ENCODE data around the gene RFX6. TPM values are rescaled to one million over a fixed set of nuclear protein-coding genes. Genes with fewer than 3 reads are reported as not detected.
A peak's percentile ranks its signal among the peaks of the same experiment; 100 is the strongest.

Gene RFX6
- total RNA-seq, 1 experiment from 2014 or later: not detected

GRCh38 chr6:116931456-116931855, 54.4 kb downstream of the RFX6 start:
- DNase-seq: no peak
- H3K4me3 ChIP-seq (ENCODE audit: insufficient read depth, low read depth, low read length): no peak overlapping the region
- no peaks in the 10 kb centered on the region for H3K36me3 ChIP-seq (replicated peaks; ENCODE audit: control insufficient read depth, insufficient read depth, low read length)

DNA sequence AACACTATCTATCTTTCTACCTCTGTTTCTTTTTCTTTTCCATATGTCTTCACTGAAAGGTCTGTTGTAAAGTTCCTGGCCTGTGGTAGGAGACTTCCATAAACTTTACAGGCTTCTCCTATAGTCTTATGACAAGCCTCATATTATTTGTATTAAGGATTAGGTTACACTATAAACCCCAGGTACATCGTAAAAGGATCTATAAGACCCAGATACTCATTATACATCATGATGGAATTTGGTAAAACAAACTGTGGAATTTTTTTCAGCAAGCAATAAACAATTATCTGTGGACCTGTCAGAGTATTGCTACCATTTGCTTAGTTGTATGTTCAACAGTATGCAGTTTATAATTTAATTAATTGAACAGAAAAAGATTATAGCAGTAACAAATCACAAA, 55.5 kb downstream of the RFX6 start:
- Histone ChIP-seq H3K27me3 (ENCODE audit: control insufficient read depth, insufficient read depth, low read length) (no peaks in the 10 kb centered on the region), H3K4me3 (ENCODE audit: insufficient read depth, low read depth, low read length) (no peak overlapping the region), H3K36me3 (replicated peaks; ENCODE audit: control insufficient read depth, insufficient read depth, low read length) (no peaks in the 10 kb centered on the region)
- no peak for DNase-seq

More at GRCh38 chr6:116931456-116931855, 54.4 kb downstream of the RFX6 start:
- no peaks in the 10 kb centered on the region for H3K27me3 ChIP-seq (ENCODE audit: control insufficient read depth, insufficient read depth, low read length)

GRCh38 chr6:116933485-116933884, 56.4 kb downstream of the RFX6 start:
- Histone ChIP-seq H3K27me3 (ENCODE audit: control insufficient read depth, insufficient read depth, low read length) (no peaks in the 10 kb centered on the region), H3K4me3 (ENCODE audit: insufficient read depth, low read depth, low read length) (no peak overlapping the region), H3K36me3 (replicated peaks; ENCODE audit: control insufficient read depth, insufficient read depth, low read length) (no peaks in the 10 kb centered on the region)
- DNase-seq: no peak

GRCh38 chr6:116938305-116938704, 61.3 kb downstream of the RFX6 start:
- Histone ChIP-seq H3K4me3 (ENCODE audit: insufficient read depth, low read depth, low read length) (no peak overlapping the region), H3K36me3 (replicated peaks; ENCODE audit: control insufficient read depth, insufficient read depth, low read length) (no peaks in the 10 kb centered on the region), H3K27me3 (ENCODE audit: control insufficient read depth, insufficient read depth, low read length) (no peaks in the 10 kb centered on the region)
- DNase-seq: no peak

GRCh38 chr6:116941727-116942126, 64.7 kb downstream of the RFX6 start:
- Histone ChIP-seq H3K36me3 (replicated peaks; ENCODE audit: control insufficient read depth, insufficient read depth, low read length) (no peaks in the 10 kb centered on the region), H3K27me3 (ENCODE audit: control insufficient read depth, insufficient read depth, low read length) (no peaks in the 10 kb centered on the region), H3K4me3 (ENCODE audit: insufficient read depth, low read depth, low read length) (no peak overlapping the region)
- peak; percentile 9 for DNase-seq

GRCh38 chr6:116945809-116946208, 68.8 kb downstream of the RFX6 start:
- Histone ChIP-seq H3K27me3 (ENCODE audit: control insufficient read depth, insufficient read depth, low read length) (no peaks in the 10 kb centered on the region), H3K4me3 (ENCODE audit: insufficient read depth, low read depth, low read length) (no peak overlapping the region), H3K36me3 (replicated peaks; ENCODE audit: control insufficient read depth, insufficient read depth, low read length) (no peaks in the 10 kb centered on the region)
- DNase-seq: no peak

DNA sequence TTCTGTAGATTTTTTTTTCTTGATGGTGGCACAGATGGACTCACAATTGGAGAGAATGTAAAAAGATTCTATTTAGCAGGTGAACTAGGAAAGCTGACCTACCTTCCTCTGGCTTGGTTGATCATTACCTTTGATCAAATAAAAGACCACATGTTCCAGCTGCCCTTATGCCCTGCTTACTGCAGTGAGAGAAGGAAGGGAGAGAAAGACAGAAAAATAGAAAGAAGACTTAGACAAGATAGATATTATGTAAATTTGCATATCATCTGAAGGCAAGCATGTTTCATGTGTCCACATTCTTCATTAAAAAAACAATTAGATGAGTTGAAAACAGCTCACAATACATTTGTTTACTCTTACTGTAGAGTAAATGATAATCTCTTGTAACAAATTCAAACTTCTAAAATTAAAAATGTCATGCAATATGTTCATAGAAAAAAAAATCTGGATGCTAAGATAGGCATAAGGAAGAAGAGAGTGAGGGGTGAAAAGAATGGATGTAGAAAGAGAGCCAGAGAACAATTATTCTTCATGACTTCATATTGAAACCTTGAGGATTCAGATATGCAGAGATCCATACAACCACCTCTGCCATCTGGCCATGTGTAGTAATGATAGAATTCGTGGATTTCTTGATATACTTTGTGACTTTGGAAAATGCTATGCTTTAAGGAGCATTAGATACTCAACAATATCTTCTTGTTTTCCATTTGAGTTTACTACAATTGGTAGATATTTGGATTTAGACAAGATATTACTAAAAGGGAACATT, 71.7 kb downstream of the RFX6 start:
- DNase-seq: no peak
- Histone ChIP-seq H3K36me3 (replicated peaks; ENCODE audit: control insufficient read depth, insufficient read depth, low read length) (no peaks in the 10 kb centered on the region), H3K27me3 (ENCODE audit: control insufficient read depth, insufficient read depth, low read length) (no peaks in the 10 kb centered on the region), H3K4me3 (ENCODE audit: insufficient read depth, low read depth, low read length) (no peak overlapping the region)

DNA sequence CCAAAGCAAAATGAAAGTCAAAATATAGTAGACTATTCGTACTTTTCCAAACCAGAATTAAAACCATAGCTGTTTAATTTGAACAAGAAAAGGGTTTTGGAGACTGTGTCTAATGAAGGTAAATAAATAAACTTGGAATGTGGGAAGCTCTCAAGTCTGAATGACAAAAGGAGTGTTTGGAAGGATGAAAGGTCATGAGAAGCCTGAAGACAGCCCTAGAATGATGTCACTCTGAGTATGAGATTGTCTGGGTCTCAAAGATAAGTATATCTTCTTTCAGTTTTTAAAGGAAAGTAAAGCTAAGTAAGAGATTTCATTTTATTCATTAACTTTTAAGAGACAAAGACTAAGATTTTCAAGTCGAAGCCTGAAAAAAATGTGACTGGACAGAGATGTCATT, 72.9 kb downstream of the RFX6 start:
- Histone ChIP-seq H3K36me3 (replicated peaks; ENCODE audit: control insufficient read depth, insufficient read depth, low read length) (no peaks in the 10 kb centered on the region), H3K27me3 (ENCODE audit: control insufficient read depth, insufficient read depth, low read length) (no peaks in the 10 kb centered on the region)
- no peak for DNase-seq

DNA sequence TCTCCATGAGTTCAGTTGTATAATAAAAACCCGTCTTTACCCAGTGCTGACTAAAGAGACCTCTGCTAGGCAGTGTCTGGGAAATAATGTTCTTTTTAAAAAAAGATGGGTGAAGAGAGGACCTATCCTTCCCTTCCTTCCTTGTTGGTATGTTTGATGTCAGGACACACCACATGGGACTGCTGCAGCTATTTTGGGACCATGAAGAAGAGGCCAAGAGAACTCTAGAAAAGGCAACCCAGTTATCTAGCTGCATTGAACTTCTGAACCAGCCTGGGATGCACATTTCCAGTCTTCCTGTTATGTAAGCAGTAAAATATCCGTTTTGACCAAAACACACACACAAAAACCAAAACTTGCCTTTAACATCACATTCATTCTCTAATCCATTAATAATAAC, 77.3 kb downstream of the RFX6 start:
- H3K36me3 ChIP-seq (replicated peaks; ENCODE audit: control insufficient read depth, insufficient read depth, low read length): no peaks in the 10 kb centered on the region
- no peak overlapping the region for H3K4me3 ChIP-seq (ENCODE audit: insufficient read depth, low read depth, low read length)
- no peak for DNase-seq
- H3K27me3 ChIP-seq (ENCODE audit: control insufficient read depth, insufficient read depth, low read length): no peaks in the 10 kb centered on the region

More for the DNA sequence above, 72.9 kb downstream of the RFX6 start:
- H3K4me3 ChIP-seq (ENCODE audit: insufficient read depth, low read depth, low read length): no peak overlapping the region

- Histone ChIP-seq H3K27me3 (ENCODE audit: control insufficient read depth, insufficient read depth, low read length) (no peaks in the 10 kb centered on the region), H3K36me3 (replicated peaks; ENCODE audit: control insufficient read depth, insufficient read depth, low read length) (no peaks in the 10 kb centered on the region), H3K4me3 (ENCODE audit: insufficient read depth, low read depth, low read length) (no peak overlapping the region)
- DNase-seq: no peak
Observed at GRCh38 chr6:116954938-116955337, 77.9 kb downstream of the RFX6 start.

- no peak for DNase-seq
- Histone ChIP-seq H3K4me3 (ENCODE audit: insufficient read depth, low read depth, low read length) (no peak overlapping the region), H3K27me3 (ENCODE audit: control insufficient read depth, insufficient read depth, low read length) (no peaks in the 10 kb centered on the region), H3K36me3 (replicated peaks; ENCODE audit: control insufficient read depth, insufficient read depth, low read length) (no peaks in the 10 kb centered on the region)
Observed at GRCh38 chr6:116955773-116956172, 78.7 kb downstream of the RFX6 start.

DNA sequence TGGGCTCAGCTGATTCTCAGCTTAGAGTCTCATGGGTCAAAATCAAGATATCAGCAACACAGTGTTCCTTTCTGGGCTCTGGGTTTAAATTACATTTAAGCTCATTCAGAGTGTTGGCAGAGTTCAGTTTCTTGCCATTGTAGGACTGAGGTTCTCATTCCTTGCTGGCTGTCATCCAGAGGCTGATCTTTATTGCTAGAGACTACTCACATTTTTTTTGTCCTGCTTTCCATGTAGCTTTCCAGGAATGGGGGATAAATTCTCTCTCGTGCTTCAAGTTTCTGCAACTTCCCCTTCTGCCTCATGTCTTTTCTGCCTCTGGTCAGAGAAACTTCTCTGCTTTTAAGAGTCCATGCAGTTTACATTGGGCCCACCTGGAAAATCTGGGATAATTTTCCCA, 86.9 kb downstream of the RFX6 start:
- Histone ChIP-seq H3K4me3 (ENCODE audit: insufficient read depth, low read depth, low read length) (no peak overlapping the region), H3K36me3 (replicated peaks; ENCODE audit: control insufficient read depth, insufficient read depth, low read length) (no peaks in the 10 kb centered on the region), H3K27me3 (ENCODE audit: control insufficient read depth, insufficient read depth, low read length) (no peaks in the 10 kb centered on the region)
- DNase-seq: no peak

GRCh38 chr6:116966675-116967576, 89.9 kb downstream of the RFX6 start:
- Histone ChIP-seq H3K4me3 (ENCODE audit: insufficient read depth, low read depth, low read length) (no peak overlapping the region), H3K27me3 (ENCODE audit: control insufficient read depth, insufficient read depth, low read length) (no peaks in the 10 kb centered on the region), H3K36me3 (replicated peaks; ENCODE audit: control insufficient read depth, insufficient read depth, low read length) (no peaks in the 10 kb centered on the region)
- no peak for DNase-seq

- peak; percentile 40 for DNase-seq
- Histone ChIP-seq H3K36me3 (replicated peaks; ENCODE audit: control insufficient read depth, insufficient read depth, low read length) (no peaks in the 10 kb centered on the region), H3K4me3 (ENCODE audit: insufficient read depth, low read depth, low read length) (no peak overlapping the region), H3K27me3 (ENCODE audit: control insufficient read depth, insufficient read depth, low read length) (no peaks in the 10 kb centered on the region)
Observed at GRCh38 chr6:116969211-116969863, 92.3 kb downstream of the RFX6 start.
